C4-2B (cell line): ENCODE results near the gene DNASE2B.

Experiments used
- H3K27ac ChIP-seq: fragments of 450-650 bp; 2 replicates; pipeline ENCODE4 v1.5.1; 2017
- ZFX ChIP-seq: fragments of 450-650 bp; IDR thresholded peaks from 2 replicates; pipeline ENCODE4 v1.6.1; 2017
- TF ChIP-seq, protein P1 (sequence below): fragments of 450-650 bp; conservative IDR thresholded peaks from 2 replicates; pipeline ENCODE4 v1.5.1; 2017; ENCODE audit warnings: mild to moderate bottlenecking

DNASE2B gene

DNA sequence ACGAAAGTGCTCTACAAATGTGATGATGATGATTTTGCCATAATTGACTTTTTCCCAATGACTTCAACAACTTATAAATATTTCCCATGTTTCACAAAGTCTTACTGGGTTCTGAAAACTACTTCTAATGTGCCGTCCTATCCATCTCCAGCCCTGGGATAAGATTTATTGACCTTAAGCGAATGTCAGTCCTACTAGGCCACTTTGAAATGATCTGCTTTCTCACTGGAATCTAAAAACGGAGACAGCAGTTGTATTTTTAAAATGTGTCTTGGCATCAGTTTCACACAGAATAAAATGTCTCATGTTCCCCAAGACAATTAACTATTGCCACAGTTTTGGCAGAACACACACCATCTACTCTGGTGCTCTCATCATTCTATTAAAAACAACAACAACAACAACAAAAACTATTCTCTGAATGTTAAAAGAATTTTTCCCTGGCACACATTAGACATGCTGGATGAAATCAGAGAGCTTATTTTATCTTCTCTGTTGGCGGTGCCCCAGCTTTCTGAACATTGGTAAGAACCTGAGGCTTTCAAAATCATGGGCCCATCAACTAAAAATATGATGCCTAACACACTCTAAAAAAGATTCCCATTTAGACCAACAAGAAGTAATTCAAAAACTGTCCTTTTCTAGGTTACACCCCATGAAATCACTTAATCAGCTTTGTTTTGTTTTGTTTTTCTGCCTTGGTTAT, 23.1 kb upstream of the DNASE2B start:
- TF ChIP-seq, protein P1, sequence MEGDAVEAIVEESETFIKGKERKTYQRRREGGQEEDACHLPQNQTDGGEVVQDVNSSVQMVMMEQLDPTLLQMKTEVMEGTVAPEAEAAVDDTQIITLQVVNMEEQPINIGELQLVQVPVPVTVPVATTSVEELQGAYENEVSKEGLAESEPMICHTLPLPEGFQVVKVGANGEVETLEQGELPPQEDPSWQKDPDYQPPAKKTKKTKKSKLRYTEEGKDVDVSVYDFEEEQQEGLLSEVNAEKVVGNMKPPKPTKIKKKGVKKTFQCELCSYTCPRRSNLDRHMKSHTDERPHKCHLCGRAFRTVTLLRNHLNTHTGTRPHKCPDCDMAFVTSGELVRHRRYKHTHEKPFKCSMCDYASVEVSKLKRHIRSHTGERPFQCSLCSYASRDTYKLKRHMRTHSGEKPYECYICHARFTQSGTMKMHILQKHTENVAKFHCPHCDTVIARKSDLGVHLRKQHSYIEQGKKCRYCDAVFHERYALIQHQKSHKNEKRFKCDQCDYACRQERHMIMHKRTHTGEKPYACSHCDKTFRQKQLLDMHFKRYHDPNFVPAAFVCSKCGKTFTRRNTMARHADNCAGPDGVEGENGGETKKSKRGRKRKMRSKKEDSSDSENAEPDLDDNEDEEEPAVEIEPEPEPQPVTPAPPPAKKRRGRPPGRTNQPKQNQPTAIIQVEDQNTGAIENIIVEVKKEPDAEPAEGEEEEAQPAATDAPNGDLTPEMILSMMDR = no peak
- TF ChIP-seq ZFX = no peak
- no peak overlapping the region for H3K27ac ChIP-seq

DNA sequence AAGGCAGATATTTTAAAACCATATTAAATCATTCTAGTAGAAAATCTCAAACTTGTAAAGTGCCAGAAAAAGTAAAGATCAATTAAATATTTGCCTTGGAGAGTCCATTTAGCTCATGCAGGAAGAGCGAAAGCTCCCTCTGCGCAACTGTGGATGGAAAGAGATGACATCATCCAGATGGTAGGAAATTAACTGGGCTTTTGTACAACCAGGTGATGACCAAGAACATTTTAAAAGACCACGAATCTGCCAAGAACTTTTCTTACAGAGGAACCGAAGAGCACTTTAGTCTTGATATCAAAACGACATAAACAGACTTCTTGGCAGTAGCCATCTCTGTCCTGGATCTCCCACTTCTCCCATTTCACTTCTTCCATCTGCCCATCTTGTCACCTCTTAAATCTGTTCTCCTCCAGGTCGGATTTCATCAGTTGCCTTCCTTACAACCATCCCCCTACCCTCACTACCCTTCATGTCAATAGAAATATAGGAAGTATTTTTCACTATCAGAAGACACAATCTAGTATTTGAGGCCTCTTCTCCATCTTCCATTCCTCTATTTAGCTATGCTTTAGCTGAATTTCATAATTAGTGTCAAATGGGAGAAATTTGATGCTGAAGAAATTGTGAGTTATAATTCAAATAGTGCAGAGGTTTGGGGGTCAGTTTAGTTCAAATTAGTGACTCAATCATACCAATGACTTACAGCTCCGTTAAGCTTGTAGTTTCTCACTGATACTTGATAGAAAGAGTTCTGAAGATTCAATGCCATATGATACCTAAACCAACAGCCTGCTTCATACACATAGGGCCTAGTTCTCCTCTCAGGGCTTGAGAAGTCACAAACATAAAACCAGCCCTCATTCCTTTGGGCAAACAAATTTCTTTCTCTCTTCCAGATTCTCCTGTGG, 22.0 kb upstream of the DNASE2B start:
- H3K27ac ChIP-seq = no peak overlapping the region
- no peak for TF ChIP-seq ZFX
- TF ChIP-seq, protein P1 = no peak

DNA sequence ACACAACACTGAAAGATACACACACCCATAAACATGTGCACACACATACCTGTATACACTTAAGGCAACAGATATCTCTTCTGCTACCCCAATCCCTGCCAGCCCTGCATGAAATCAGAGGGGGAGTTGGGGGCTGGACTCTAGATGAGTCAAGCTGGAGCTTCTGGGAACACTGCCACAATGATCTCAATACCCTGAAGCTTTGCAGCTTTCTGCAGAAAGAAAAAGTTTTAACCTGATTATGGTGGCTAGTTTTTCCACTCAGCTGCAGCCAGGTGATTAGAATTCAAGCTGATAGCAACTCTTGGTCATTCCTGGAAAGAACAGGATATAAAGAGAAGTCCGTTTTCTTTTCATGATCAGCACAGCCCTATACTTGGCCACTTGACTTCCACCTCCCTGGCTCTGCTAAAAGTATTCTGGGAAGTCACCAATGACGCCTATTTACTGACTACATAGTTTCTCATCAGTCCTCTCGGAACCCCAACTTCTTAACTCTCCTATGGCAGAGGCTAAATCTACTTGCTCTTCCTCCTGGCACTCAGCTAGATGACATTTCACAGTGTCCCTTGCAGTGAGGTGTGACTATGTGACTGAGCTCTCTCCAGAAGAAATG, 20.7 kb upstream of the DNASE2B start:
- no peak overlapping the region for H3K27ac ChIP-seq
- TF ChIP-seq, protein P1 = no peak
- TF ChIP-seq ZFX = no peak

DNA sequence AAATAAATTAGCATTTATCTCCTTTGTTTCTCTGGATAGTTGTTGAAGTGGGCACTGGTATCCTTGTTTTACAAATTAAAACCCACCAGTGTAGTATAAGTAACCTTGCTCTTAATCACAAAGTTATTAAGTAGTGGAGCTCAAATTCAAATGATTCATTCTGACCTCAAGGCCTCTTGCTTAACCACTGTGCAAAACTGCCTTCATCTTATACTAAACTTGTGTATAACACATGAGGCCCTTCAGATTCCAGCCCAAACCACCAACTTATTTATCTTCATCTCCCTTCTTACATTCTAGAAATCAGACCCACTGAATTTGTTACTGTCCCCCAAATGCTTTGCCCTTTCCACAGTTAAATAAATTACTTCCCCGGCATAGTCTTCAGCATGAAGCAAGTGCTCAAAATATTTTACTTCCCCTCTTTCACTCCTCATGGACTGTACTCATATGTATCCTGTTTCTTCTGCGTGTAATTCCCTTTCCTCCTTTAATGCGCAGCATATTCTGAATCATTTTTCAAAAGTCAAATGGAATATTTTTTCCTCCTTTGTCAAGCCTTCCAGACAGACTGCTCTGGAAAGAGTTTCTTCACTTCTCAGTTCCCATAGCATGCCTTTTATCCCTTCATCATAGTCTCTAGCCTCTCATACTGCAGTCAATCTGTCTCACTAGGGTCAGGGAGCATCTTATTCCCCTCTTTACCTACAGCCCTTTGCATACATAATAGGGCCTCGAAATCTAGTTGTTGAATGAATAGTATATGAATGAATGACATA, 19.0 kb upstream of the DNASE2B start:
- no peak overlapping the region for H3K27ac ChIP-seq
- TF ChIP-seq, protein P1 = no peak
- no peak for TF ChIP-seq ZFX

DNA sequence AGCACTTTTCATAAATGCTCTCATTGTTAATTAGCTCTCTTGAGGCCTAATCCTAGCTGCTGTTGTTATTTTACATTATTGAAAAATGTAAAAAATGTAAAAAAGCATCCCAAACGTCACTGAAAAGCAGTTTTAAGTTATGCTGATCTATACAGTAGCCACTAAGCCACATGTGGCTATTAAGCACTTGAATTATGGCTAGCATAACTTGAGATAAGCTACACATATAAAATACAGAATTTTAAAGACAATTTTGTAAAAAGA, 18.4 kb upstream of the DNASE2B start:
- TF ChIP-seq, protein P1 = no peak
- no peak for TF ChIP-seq ZFX
- no peak overlapping the region for H3K27ac ChIP-seq

DNA sequence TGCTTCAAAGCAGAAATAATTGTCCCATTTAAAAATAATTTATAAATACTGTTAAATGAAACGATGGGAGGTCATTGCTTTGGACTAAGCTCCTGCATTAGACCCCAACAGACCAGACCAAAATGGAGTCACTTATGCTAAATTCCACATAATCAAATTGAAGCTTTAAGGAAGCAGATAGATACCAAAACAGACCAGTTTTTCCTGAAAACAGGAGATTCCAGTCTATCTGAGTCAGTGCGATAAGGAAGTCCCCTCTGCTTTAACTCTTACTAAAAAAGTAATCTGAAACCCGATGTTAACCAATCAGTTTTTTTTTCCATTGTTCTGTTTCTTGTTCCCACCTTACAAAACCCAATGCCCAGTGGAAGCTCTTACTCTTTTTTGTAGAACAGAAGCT, 16.2 kb upstream of the DNASE2B start:
- no peak for TF ChIP-seq ZFX
- TF ChIP-seq, protein P1 = no peak
- no peak overlapping the region for H3K27ac ChIP-seq
